ENCODE measurements around the gene GGNBP2.

GRCh38 chr17:36590082-36590481, 45.4 kb downstream of the GGNBP2 start:
- TF ChIP-seq CTCF (IDR thresholded peaks at IDR 0.05), result no peak
- TF ChIP-seq POLR2A (IDR thresholded peaks at IDR 0.05), result no peak
